ENCODE data around the gene ALDH18A1. TPM values are rescaled to one million over a fixed set of nuclear protein-coding genes. Genes with fewer than 3 reads are reported as not detected.
"Not testable (repeated sequence)": the region's sequence is repeated elsewhere in the genome, so short reads cannot be mapped to it uniquely, and the experiment has no call there.

The ALDH18A1 gene
- polyA plus RNA-seq, 1 donor (not counting 4 experiments of a cell fraction or from before 2014, with no cell fraction given) = 53.4 TPM

GRCh38 chr10:95674643-95675042 is 18.1 kb upstream of the ALDH18A1 start:
- TF ChIP-seq EZH2 (IDR thresholded peaks at IDR 0.05; ENCODE audit: low read length) (no peak), CTCF (optimal IDR thresholded peaks at IDR 0.05 in 1 of 3, IDR thresholded peaks at IDR 0.05 in 1 of 3, conservative IDR thresholded peaks at IDR 0.05 in 1 of 3; ENCODE audit: extremely low read depth in 1 of 3, insufficient read depth in 2 of 3, low read length in 3 of 3) (no peak)
- H3K4me2 ChIP-seq (ENCODE audit: control insufficient read depth, extremely low read depth, insufficient read depth, low read depth, low read length) = no peak overlapping the region
- H3K9ac ChIP-seq (ENCODE audit: control insufficient read depth, extremely low read depth, insufficient read depth, low read length) = no peak overlapping the region
- dilution Hi-C loops (cut with MboI; ENCODE audit: extremely low pct_ligation_motif_present, low sequenced_read_pairs) = no loop called here
- no peaks in the 10 kb centered on the region for H3K27me3 ChIP-seq (ENCODE audit: control insufficient read depth, extremely low read depth, insufficient read depth, low read length)
- H2AFZ ChIP-seq (ENCODE audit: control insufficient read depth, low read length) = no peak overlapping the region
- no peaks in the 10 kb centered on the region for H4K20me1 ChIP-seq (ENCODE audit: control insufficient read depth, extremely low read depth, insufficient read depth, low read length)
- no peak overlapping the region for H3K27ac ChIP-seq (ENCODE audit: control insufficient read depth, insufficient read depth, low read length)
- no peak overlapping the region for H3K4me3 ChIP-seq (ENCODE audit: control insufficient read depth in 2 of 3, extremely low read depth in 1 of 3, insufficient read depth in 2 of 3, low read depth in 1 of 3, low read length in 3 of 3)
- H3K79me2 ChIP-seq (ENCODE audit: control insufficient read depth, insufficient read depth, low read length) = no peaks in the 10 kb centered on the region
- FAIRE-seq = no peak
- no peaks in the 10 kb centered on the region for H3K4me1 ChIP-seq (ENCODE audit: control insufficient read depth, extremely low read depth, insufficient read depth, low read length)
- peaks cover 3 to 6% of the 10 kb centered on the region in 2 experiments for H3K36me3 ChIP-seq (ENCODE audit: control insufficient read depth in 2 of 2, extremely low read depth in 1 of 2, insufficient read depth in 2 of 2, low read length in 2 of 2)
- no peaks in the 10 kb centered on the region for H3K9me1 ChIP-seq (ENCODE audit: control insufficient read depth, extremely low read depth, insufficient read depth, low read length)
- no peak for DNase-seq (ENCODE audit: low read depth, low spot score)
- no peaks in the 10 kb centered on the region for H3K9me3 ChIP-seq (ENCODE audit: control insufficient read depth, low read depth, low read length)

GRCh38 chr10:95672641-95673040 is 16.1 kb upstream of the ALDH18A1 start:
- H3K4me2 ChIP-seq (ENCODE audit: control insufficient read depth, extremely low read depth, insufficient read depth, low read depth, low read length); H3K4me1 ChIP-seq (ENCODE audit: control insufficient read depth, extremely low read depth, insufficient read depth, low read length); H3K9me1 ChIP-seq (ENCODE audit: control insufficient read depth, extremely low read depth, insufficient read depth, low read length); H3K79me2 ChIP-seq (ENCODE audit: control insufficient read depth, insufficient read depth, low read length); DNase-seq (ENCODE audit: low read depth, low spot score); H3K36me3 ChIP-seq (ENCODE audit: control insufficient read depth in 2 of 2, extremely low read depth in 1 of 2, insufficient read depth in 2 of 2, low read length in 2 of 2); H4K20me1 ChIP-seq (ENCODE audit: control insufficient read depth, extremely low read depth, insufficient read depth, low read length); dilution Hi-C loops (cut with MboI; ENCODE audit: extremely low pct_ligation_motif_present, low sequenced_read_pairs); H3K4me3 ChIP-seq (ENCODE audit: control insufficient read depth in 2 of 3, extremely low read depth in 1 of 3, insufficient read depth in 2 of 3, low read depth in 1 of 3, low read length in 3 of 3); H3K27me3 ChIP-seq (ENCODE audit: control insufficient read depth, extremely low read depth, insufficient read depth, low read length); H2AFZ ChIP-seq (ENCODE audit: control insufficient read depth, low read length); H3K9ac ChIP-seq (ENCODE audit: control insufficient read depth, extremely low read depth, insufficient read depth, low read length); H3K9me3 ChIP-seq (ENCODE audit: control insufficient read depth, low read depth, low read length); H3K27ac ChIP-seq (ENCODE audit: control insufficient read depth, insufficient read depth, low read length); FAIRE-seq: not testable (repeated sequence)

GRCh38 chr10:95664543-95664942 is 8.0 kb upstream of the ALDH18A1 start:
- H3K36me3 ChIP-seq (ENCODE audit: control insufficient read depth in 2 of 2, extremely low read depth in 1 of 2, insufficient read depth in 2 of 2, low read length in 2 of 2) = peaks cover 0 to 6% of the 10 kb centered on the region in 2 experiments
- no peak for FAIRE-seq

More at GRCh38 chr10:95664543-95664942, 8.0 kb upstream of the ALDH18A1 start:
- H3K4me3 ChIP-seq (ENCODE audit: control insufficient read depth in 2 of 3, extremely low read depth in 1 of 3, insufficient read depth in 2 of 3, low read depth in 1 of 3, low read length in 3 of 3) = no peak overlapping the region
- no peak for DNase-seq (ENCODE audit: low read depth, low spot score)
- H3K9me1 ChIP-seq (ENCODE audit: control insufficient read depth, extremely low read depth, insufficient read depth, low read length) = no peaks in the 10 kb centered on the region
- TF ChIP-seq CTCF (optimal IDR thresholded peaks at IDR 0.05 in 1 of 3, IDR thresholded peaks at IDR 0.05 in 1 of 3, conservative IDR thresholded peaks at IDR 0.05 in 1 of 3; ENCODE audit: extremely low read depth in 1 of 3, insufficient read depth in 2 of 3, low read length in 3 of 3) (no peak), EZH2 (IDR thresholded peaks at IDR 0.05; ENCODE audit: low read length) (no peak)
- no peaks in the 10 kb centered on the region for H3K27me3 ChIP-seq (ENCODE audit: control insufficient read depth, extremely low read depth, insufficient read depth, low read length)
- no peaks in the 10 kb centered on the region for H3K9me3 ChIP-seq (ENCODE audit: control insufficient read depth, low read depth, low read length)
- no peaks in the 10 kb centered on the region for H3K4me1 ChIP-seq (ENCODE audit: control insufficient read depth, extremely low read depth, insufficient read depth, low read length)
- dilution Hi-C loops (cut with MboI; ENCODE audit: extremely low pct_ligation_motif_present, low sequenced_read_pairs) = no loop called here
- H2AFZ ChIP-seq (ENCODE audit: control insufficient read depth, low read length) = no peak overlapping the region
- no peak overlapping the region for H3K9ac ChIP-seq (ENCODE audit: control insufficient read depth, extremely low read depth, insufficient read depth, low read length)
- H3K4me2 ChIP-seq (ENCODE audit: control insufficient read depth, extremely low read depth, insufficient read depth, low read depth, low read length) = no peak overlapping the region
- no peaks in the 10 kb centered on the region for H4K20me1 ChIP-seq (ENCODE audit: control insufficient read depth, extremely low read depth, insufficient read depth, low read length)
- H3K27ac ChIP-seq (ENCODE audit: control insufficient read depth, insufficient read depth, low read length) = no peak overlapping the region
- H3K79me2 ChIP-seq (ENCODE audit: control insufficient read depth, insufficient read depth, low read length) = no peaks in the 10 kb centered on the region
